ENCODE data around the gene MEX3A. TPM values are rescaled to one million over a fixed set of nuclear protein-coding genes. Genes with fewer than 3 reads are reported as not detected.

MEX3A gene
- total and polyA plus RNA-seq, 2 experiments from 2014 or later, result 18.5 to 38.1 TPM

DNA sequence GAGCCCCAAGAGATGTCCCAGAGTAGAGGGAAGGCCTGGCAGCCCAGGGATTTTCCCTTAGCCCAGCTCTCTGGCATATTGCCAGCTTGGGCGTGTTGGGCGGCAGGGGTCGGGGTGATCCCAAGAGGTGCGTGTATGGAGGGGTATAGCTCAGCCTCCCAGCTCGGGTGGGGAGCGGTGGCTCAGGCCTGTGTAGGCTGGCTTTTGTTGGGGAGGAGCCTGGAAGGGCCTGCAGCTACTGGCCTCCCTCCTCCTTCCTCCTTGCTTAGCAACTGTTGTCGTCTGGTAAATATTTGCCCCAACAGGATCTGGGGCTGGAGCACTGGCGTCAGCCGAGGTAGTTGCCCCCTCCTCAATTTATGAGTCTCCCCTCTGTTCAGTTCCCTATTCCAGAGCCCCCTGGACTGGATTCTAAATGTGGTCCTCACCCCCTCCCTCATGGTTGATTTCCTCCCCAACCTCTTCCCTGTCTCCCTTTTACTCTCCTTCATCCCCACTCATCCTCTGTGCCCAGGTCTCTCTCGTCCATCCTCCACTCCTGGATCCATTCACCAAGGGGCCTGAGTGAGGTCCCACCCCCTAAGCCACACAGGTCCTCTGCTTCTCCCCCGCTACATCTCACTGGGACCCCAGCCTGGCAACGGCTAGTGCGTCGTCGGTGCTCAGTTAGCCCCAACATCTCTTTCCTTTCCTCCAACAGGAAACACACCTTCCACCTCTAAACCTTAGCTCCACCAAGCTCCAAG, 22.0 kb upstream of the MEX3A start:
- Histone ChIP-seq H3K36me3 (ENCODE audit: insufficient read depth) (no peaks in the 10 kb centered on the region), H3K4me3 (peak overlapping the region; percentile 72; the same call in 1 of the 2 replicates), H4K20me1 (replicated peaks; ENCODE audit: insufficient read depth) (peaks cover 5% of the 10 kb centered on the region; the same call in 1 of the 2 replicates), H3K27me3 (ENCODE audit: insufficient read depth) (no peaks in the 10 kb centered on the region), H3F3A (replicated peaks; ENCODE audit: low read depth) (peaks cover 33% of the 10 kb centered on the region), H3K9me2 (ENCODE audit: insufficient read depth) (no peaks in the 10 kb centered on the region), H3K4me2 (peak overlapping the region; percentile 88), H3K27ac (ENCODE audit: low read depth) (peak overlapping the region; percentile 95), H3K4me1 (ENCODE audit: insufficient read depth) (peaks cover 36% of the 10 kb centered on the region), H2AFZ (no peak overlapping the region), H3K79me2 (replicated peaks; ENCODE audit: insufficient read depth) (no peaks in the 10 kb centered on the region)
- peak; percentile 65 for DNase-seq (ENCODE audit: low spot score)
- Mint-ChIP-seq H3K4me3 (no peak overlapping the region; the same call in 2 of the 3 replicates), H3K4me1 (peaks cover 59% of the 10 kb centered on the region), H3K27me3 (ENCODE audit: insufficient read depth, low read depth, poor library complexity) (peaks cover 37% of the 10 kb centered on the region), H3K27ac (peak overlapping the region; percentile 84), H3K9me3 (no peaks in the 10 kb centered on the region; the same call in 2 of the 3 replicates), H3K36me3 (ENCODE audit: low read depth) (no peaks in the 10 kb centered on the region; the same call in 2 of the 3 replicates)
- ATAC-seq, result peak; percentile 6
- TF ChIP-seq ZNF331 (CRISPR knock-in tag; IDR thresholded peaks at IDR 0.05; ENCODE audit: low read depth), result no peak

DNA sequence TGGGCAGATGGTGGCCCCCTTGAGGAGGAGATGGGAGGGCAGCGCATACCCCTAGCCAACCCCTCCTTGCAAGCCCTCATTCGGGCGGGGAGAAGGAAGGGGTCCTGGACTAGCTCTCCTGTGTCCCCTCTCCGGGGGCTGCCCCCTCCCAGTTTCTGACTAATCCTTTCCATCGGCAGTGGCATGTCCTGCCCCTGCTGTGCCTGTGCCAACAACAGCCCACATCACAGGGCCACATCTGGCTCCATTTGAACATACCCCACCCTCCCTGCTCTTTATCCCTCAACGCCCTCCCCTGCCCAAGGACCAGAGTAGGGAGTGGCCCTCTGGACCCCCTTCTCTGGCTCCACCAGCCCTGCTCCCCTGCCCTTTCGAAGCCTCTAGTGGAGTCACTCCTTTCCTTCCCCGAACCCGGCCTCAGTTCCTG, 21.3 kb upstream of the MEX3A start:
- no peaks in the 10 kb centered on the region for H3K27me3 ChIP-seq (ENCODE audit: insufficient read depth)
- no peaks in the 10 kb centered on the region; the same call in 2 of the 3 replicates for H3K36me3 Mint-ChIP-seq (ENCODE audit: low read depth)
- H3K36me3 ChIP-seq (ENCODE audit: insufficient read depth), result no peaks in the 10 kb centered on the region
- no peak for DNase-seq (ENCODE audit: low spot score)
- H3K27ac ChIP-seq (ENCODE audit: low read depth), result peak overlapping the region; percentile 55; the same call in 1 of the 2 replicates
- H3K27me3 Mint-ChIP-seq (ENCODE audit: insufficient read depth, low read depth, poor library complexity), result peaks cover 36% of the 10 kb centered on the region
- peaks cover 5% of the 10 kb centered on the region; the same call in 1 of the 2 replicates for H4K20me1 ChIP-seq (replicated peaks; ENCODE audit: insufficient read depth)
- H3K4me3 Mint-ChIP-seq, result no peak overlapping the region; the same call in 2 of the 3 replicates
- no peak overlapping the region for H3K4me3 ChIP-seq
- H3K27ac Mint-ChIP-seq, result peak overlapping the region; percentile 49; the same call in 1 of the 2 replicates
- no peaks in the 10 kb centered on the region; the same call in 2 of the 3 replicates for H3K9me3 Mint-ChIP-seq
- no peak overlapping the region for H2AFZ ChIP-seq
- no peak for ATAC-seq
- H3K4me1 ChIP-seq (ENCODE audit: insufficient read depth), result peaks cover 34% of the 10 kb centered on the region
- no peaks in the 10 kb centered on the region for H3K79me2 ChIP-seq (replicated peaks; ENCODE audit: insufficient read depth)
- peaks cover 30% of the 10 kb centered on the region for H3F3A ChIP-seq (replicated peaks; ENCODE audit: low read depth)
- H3K4me1 Mint-ChIP-seq, result peaks cover 60% of the 10 kb centered on the region
- no peaks in the 10 kb centered on the region for H3K9me2 ChIP-seq (ENCODE audit: insufficient read depth)
- H3K4me2 ChIP-seq, result 0 out of 2 replicates have a peak overlapping the region, but pooled peaks have one; percentile 51
- TF ChIP-seq CREB1 (CRISPR knock-in tag; IDR thresholded peaks at IDR 0.05; ENCODE audit: low read depth), result no peak
- no peak for TF ChIP-seq JUNB (IDR thresholded peaks at IDR 0.05; ENCODE audit: unreplicated experiment)
- no peak for TF ChIP-seq POLR2AphosphoS5 (IDR thresholded peaks at IDR 0.05; ENCODE audit: low read depth)
- TF ChIP-seq, protein P1, sequence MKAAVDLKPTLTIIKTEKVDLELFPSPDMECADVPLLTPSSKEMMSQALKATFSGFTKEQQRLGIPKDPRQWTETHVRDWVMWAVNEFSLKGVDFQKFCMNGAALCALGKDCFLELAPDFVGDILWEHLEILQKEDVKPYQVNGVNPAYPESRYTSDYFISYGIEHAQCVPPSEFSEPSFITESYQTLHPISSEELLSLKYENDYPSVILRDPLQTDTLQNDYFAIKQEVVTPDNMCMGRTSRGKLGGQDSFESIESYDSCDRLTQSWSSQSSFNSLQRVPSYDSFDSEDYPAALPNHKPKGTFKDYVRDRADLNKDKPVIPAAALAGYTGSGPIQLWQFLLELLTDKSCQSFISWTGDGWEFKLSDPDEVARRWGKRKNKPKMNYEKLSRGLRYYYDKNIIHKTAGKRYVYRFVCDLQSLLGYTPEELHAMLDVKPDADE (IDR thresholded peaks at IDR 0.05), result no peak
- TF ChIP-seq, protein P2, sequence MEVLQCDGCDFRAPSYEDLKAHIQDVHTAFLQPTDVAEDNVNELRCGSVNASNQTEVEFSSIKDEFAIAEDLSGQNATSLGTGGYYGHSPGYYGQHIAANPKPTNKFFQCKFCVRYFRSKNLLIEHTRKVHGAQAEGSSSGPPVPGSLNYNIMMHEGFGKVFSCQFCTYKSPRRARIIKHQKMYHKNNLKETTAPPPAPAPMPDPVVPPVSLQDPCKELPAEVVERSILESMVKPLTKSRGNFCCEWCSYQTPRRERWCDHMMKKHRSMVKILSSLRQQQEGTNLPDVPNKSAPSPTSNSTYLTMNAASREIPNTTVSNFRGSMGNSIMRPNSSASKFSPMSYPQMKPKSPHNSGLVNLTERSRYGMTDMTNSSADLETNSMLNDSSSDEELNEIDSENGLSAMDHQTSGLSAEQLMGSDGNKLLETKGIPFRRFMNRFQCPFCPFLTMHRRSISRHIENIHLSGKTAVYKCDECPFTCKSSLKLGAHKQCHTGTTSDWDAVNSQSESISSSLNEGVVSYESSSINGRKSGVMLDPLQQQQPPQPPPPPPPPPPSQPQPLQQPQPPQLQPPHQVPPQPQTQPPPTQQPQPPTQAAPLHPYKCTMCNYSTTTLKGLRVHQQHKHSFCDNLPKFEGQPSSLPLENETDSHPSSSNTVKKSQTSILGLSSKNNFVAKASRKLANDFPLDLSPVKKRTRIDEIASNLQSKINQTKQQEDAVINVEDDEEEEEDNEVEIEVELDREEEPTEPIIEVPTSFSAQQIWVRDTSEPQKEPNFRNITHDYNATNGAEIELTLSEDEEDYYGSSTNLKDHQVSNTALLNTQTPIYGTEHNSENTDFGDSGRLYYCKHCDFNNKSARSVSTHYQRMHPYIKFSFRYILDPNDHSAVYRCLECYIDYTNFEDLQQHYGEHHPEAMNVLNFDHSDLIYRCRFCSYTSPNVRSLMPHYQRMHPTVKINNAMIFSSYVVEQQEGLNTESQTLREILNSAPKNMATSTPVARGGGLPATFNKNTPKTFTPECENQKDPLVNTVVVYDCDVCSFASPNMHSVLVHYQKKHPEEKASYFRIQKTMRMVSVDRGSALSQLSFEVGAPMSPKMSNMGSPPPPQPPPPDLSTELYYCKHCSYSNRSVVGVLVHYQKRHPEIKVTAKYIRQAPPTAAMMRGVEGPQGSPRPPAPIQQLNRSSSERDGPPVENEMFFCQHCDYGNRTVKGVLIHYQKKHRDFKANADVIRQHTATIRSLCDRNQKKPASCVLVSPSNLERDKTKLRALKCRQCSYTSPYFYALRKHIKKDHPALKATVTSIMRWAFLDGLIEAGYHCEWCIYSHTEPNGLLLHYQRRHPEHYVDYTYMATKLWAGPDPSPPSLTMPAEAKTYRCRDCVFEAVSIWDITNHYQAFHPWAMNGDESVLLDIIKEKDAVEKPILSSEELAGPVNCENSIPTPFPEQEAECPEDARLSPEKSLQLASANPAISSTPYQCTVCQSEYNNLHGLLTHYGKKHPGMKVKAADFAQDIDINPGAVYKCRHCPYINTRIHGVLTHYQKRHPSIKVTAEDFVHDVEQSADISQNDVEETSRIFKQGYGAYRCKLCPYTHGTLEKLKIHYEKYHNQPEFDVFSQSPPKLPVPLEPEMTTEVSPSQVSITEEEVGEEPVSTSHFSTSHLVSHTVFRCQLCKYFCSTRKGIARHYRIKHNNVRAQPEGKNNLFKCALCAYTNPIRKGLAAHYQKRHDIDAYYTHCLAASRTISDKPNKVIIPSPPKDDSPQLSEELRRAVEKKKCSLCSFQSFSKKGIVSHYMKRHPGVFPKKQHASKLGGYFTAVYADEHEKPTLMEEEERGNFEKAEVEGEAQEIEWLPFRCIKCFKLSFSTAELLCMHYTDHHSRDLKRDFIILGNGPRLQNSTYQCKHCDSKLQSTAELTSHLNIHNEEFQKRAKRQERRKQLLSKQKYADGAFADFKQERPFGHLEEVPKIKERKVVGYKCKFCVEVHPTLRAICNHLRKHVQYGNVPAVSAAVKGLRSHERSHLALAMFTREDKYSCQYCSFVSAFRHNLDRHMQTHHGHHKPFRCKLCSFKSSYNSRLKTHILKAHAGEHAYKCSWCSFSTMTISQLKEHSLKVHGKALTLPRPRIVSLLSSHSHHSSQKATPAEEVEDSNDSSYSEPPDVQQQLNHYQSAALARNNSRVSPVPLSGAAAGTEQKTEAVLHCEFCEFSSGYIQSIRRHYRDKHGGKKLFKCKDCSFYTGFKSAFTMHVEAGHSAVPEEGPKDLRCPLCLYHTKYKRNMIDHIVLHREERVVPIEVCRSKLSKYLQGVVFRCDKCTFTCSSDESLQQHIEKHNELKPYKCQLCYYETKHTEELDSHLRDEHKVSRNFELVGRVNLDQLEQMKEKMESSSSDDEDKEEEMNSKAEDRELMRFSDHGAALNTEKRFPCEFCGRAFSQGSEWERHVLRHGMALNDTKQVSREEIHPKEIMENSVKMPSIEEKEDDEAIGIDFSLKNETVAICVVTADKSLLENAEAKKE (CRISPR knock-in tag; IDR thresholded peaks at IDR 0.05), result no peak
- TF ChIP-seq ZNF331 (CRISPR knock-in tag; IDR thresholded peaks at IDR 0.05; ENCODE audit: low read depth), result no peak
- TF ChIP-seq, protein P3, sequence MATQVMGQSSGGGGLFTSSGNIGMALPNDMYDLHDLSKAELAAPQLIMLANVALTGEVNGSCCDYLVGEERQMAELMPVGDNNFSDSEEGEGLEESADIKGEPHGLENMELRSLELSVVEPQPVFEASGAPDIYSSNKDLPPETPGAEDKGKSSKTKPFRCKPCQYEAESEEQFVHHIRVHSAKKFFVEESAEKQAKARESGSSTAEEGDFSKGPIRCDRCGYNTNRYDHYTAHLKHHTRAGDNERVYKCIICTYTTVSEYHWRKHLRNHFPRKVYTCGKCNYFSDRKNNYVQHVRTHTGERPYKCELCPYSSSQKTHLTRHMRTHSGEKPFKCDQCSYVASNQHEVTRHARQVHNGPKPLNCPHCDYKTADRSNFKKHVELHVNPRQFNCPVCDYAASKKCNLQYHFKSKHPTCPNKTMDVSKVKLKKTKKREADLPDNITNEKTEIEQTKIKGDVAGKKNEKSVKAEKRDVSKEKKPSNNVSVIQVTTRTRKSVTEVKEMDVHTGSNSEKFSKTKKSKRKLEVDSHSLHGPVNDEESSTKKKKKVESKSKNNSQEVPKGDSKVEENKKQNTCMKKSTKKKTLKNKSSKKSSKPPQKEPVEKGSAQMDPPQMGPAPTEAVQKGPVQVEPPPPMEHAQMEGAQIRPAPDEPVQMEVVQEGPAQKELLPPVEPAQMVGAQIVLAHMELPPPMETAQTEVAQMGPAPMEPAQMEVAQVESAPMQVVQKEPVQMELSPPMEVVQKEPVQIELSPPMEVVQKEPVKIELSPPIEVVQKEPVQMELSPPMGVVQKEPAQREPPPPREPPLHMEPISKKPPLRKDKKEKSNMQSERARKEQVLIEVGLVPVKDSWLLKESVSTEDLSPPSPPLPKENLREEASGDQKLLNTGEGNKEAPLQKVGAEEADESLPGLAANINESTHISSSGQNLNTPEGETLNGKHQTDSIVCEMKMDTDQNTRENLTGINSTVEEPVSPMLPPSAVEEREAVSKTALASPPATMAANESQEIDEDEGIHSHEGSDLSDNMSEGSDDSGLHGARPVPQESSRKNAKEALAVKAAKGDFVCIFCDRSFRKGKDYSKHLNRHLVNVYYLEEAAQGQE (IDR thresholded peaks at IDR 0.05; ENCODE audit: unreplicated experiment), result no peak
- no peak for TF ChIP-seq EZH2phosphoT487 (IDR thresholded peaks at IDR 0.05; ENCODE audit: unreplicated experiment)
